Fibroblast of mammary gland (primary cell): Measurements from ENCODE around the gene ZNF655.

Source experiments
- DNase-seq: peaks from one replicate; pipeline ENCODE4 v3.0.0-alpha.2; 2010; ENCODE audit warnings: low read depth
- H3K4me3 ChIP-seq: 2 replicates; pipeline ENCODE4 v1.5.1; 2011; ENCODE audit warnings: low read depth, mild to moderate bottlenecking, low read length, moderate library complexity; ENCODE audit not compliant: control insufficient read depth
- TF ChIP-seq, protein P1 (sequence below): conservative IDR thresholded peaks from 2 replicates; pipeline ENCODE4 v1.5.1; 2011; ENCODE audit warnings: low read depth, low read length, inconsistent platforms; ENCODE audit not compliant: control insufficient read depth, insufficient read depth

The ZNF655 gene

GRCh38 chr7:99619571-99620130 lies 61.2 kb downstream of the ZNF655 start:
- H3K4me3 ChIP-seq = no peak overlapping the region
- no peak for DNase-seq
- TF ChIP-seq, protein P1, sequence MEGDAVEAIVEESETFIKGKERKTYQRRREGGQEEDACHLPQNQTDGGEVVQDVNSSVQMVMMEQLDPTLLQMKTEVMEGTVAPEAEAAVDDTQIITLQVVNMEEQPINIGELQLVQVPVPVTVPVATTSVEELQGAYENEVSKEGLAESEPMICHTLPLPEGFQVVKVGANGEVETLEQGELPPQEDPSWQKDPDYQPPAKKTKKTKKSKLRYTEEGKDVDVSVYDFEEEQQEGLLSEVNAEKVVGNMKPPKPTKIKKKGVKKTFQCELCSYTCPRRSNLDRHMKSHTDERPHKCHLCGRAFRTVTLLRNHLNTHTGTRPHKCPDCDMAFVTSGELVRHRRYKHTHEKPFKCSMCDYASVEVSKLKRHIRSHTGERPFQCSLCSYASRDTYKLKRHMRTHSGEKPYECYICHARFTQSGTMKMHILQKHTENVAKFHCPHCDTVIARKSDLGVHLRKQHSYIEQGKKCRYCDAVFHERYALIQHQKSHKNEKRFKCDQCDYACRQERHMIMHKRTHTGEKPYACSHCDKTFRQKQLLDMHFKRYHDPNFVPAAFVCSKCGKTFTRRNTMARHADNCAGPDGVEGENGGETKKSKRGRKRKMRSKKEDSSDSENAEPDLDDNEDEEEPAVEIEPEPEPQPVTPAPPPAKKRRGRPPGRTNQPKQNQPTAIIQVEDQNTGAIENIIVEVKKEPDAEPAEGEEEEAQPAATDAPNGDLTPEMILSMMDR = no peak

DNA sequence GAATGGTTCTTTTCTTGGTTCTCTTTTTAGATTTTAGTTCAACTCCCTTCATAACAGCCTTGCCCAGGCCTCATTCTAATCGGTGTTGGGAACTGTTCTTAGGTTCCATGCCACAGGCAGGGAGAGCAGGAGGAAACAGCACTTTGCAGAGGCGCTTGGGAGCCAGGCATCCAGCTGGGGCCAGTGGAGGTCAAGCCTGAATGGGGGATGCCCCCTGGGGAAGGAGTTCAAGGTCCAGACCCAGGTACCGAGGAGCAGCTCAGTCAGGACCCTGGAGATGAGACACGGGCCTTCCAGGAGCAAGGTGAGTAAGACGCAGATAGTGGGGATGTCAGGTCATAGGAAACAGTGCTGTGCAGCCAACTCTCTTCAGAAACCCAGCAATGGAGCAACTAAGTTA lies 62.8 kb downstream of the ZNF655 start:
- no peak overlapping the region for H3K4me3 ChIP-seq

GRCh38 chr7:99622596-99622995 lies 64.2 kb downstream of the ZNF655 start:
- TF ChIP-seq, protein P1 = no peak
- H3K4me3 ChIP-seq = no peak overlapping the region
- no peak for DNase-seq

More for the DNA sequence above, 62.8 kb downstream of the ZNF655 start:
- DNase-seq = no peak
- TF ChIP-seq, protein P1 = no peak

DNA sequence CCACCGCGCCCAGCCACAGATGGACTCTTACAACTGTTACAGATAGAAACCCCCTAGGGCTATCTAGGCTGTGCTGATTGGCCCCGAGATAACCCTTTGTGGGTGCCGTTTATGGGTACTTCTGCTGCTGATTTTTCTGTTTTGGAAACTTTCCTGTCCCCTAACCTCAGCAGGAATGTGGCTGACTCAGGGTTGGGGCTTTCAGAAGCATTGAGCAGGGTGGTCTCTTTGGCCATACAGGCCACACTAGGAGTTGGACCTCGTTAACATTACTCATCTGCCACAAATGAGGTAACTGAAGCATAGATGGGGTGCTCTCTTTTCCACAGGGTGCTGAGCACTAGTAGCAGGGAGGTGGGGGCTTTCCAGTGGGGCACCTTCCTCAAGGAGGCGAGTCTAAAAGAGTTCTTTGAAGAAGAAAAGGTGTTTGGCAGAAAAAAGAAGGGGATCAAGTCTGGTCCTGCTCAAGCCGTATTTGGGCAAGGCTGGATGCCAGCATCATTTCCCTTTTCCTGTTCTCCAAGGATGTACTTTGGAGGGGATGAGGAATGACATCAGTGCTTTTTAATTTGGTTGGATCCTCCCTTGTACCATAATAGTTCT lies 64.8 kb downstream of the ZNF655 start:
- no peak overlapping the region for H3K4me3 ChIP-seq
- DNase-seq = no peak
- TF ChIP-seq, protein P1 = no peak

DNA sequence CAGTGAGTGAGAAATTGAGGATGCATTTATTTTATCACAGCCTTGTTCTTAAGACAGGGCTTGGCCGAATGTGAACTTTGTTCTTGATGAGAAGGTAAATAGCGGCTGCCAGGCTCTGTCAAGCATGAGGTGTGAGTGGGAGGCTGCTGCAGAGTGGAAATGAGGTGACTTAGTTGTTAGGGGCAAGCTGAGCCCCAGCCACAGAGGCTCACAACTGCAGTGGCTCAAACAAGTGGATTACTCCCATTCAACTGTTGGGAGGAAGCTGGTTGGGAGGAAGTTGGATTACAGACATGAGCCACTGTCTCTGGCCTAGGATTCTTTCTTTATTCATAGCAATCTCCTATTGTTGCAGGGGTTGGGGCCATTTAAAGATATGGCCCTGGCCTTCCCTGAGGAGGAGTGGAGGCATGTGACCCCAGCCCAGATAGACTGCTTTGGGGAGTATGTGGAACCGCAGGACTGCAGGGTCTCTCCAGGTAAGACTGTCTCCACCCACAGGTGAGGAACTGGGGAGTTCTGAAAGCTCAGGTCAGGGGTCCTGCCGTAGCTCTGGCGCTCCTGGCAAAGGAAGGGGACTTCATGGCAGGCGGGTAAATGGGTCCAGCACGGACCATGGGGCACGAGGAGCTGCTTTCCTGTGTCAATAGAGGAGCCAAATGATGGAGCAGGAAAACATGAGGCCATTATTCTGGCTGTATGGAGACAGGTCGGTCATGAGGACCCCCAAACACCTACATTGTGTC lies 65.4 kb downstream of the ZNF655 start:
- DNase-seq = no peak

GRCh38 chr7:99624484-99624883 lies 66.0 kb downstream of the ZNF655 start:
- DNase-seq = no peak
- no peak overlapping the region for H3K4me3 ChIP-seq
- TF ChIP-seq, protein P1 = no peak

More for the DNA sequence above, 65.4 kb downstream of the ZNF655 start:
- TF ChIP-seq, protein P1 = no peak
- H3K4me3 ChIP-seq = no peak overlapping the region
